GM12891 (cell line): ENCODE measurements around the gene TESK2.

Experiments
- POLR2A ChIP-seq: IDR thresholded peaks from 2 replicates; pipeline ENCODE4 v1.6.1; 2011; ENCODE audit warnings: low read depth, low read length, control low read depth
- POLR2AphosphoS5 ChIP-seq: IDR thresholded peaks from 2 replicates; pipeline ENCODE4 v1.6.1; 2011; ENCODE audit warnings: low read depth, low read length, control low read depth
- TAF1 ChIP-seq: IDR thresholded peaks from 2 replicates; pipeline ENCODE4 v1.6.1; 2011; ENCODE audit warnings: low read depth, low read length, control low read depth

GRCh38 chr1:45446950-45447672 is 43.9 kb downstream of the TESK2 start:
- TF ChIP-seq POLR2A (no peak), POLR2AphosphoS5 (no peak), TAF1 (no peak)
